GM19395 (cell line): ENCODE data around the gene SHISA9.

Source experiments
- ATAC-seq: cut with Tn5 transposase; IDR thresholded peaks from one replicate; pipeline ENCODE4 v1.9.1; 2021; ENCODE audit warnings: mild to moderate bottlenecking, moderate library complexity; ENCODE audit not compliant: unreplicated experiment

The SHISA9 gene

DNA sequence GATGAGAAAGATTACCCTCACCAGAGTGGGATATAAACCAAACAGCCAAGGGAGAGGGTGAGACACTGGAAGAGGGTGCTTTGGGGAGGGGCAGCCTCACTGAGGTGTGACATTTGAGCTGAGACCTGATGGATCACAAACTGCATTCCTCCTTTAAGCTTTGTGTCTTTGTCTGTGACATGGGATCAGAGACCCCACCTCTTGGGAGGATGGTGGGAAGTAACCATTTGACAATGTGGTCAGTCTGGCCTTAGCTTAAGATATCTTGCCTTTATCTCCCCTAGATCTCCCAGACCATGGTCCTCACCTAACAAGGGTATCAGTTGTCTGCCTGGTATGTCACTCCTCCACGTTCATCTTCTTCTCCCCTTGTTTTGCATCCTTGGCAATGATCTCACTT lies 163.4 kb downstream of the SHISA9 start:
- no peak for ATAC-seq

GRCh38 chr16:13067648-13068047 lies 166.2 kb downstream of the SHISA9 start:
- no peak for ATAC-seq

DNA sequence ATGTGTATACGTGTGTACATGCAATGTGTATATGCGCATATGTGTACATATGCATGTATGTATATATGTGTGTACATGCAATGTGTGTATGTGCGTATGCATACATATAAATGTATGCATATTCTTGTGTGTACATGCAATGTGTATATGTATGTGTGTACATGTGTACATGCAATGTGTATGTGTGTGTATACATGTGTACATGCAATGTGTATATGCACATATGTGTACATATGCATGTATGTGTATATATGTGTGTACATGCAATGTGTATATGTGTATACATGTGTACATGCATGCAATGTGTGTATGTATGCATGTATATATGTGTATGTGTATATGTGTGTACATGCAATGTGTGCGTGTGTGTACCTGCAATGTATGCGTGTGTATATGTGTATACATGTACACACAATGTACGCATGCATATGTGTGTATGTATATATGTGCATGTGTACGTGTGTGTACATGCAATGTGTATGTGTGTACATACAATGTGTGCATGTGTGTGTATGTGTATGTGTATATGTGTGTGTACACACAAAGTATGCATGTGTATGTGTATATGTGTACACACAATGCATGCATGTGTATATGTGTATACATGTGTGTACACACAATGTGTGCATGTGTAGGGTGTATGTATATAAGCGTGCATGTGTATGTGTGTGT lies 167.7 kb downstream of the SHISA9 start:
- ATAC-seq = no peak

- ATAC-seq = no peak
Observed at GRCh38 chr16:13070268-13070667, 168.9 kb downstream of the SHISA9 start.

DNA sequence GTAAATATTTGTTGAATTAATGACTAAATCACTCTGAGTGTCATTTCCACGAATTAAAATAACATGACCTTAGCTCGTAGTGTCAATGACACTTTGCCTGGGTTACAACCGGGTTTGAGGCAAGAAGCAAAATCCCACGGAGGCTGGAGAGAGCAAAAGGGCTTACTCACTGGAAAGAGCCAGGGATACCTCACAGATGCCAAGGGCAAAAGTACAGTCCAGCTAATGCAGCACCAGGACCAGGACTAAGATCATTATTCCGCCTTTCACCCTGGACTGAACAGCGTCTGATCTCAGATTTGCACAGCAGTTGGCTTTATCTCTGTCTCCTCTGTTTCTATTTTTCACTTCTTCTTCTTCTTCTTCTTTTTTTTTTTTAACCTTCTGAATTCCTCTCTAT lies 175.5 kb downstream of the SHISA9 start:
- no peak for ATAC-seq

DNA sequence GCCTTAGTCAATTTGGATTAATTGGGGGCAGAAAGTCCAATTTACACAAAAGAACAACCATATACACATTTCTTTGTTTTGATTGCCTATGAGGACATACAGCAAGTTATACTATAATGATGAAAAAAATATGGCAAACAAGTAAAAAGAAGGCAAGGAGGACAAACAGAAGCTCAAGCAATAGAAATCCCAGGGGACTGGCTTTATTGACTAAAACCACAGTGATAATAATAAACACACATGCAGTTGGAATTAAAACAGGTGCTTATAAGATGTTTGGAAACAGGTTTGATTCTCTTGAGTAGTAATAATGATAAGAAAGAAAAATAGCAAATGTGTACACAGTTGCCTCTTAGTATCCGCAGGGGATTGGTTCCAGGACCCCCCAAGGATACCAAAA lies 176.4 kb downstream of the SHISA9 start:
- no peak for ATAC-seq

DNA sequence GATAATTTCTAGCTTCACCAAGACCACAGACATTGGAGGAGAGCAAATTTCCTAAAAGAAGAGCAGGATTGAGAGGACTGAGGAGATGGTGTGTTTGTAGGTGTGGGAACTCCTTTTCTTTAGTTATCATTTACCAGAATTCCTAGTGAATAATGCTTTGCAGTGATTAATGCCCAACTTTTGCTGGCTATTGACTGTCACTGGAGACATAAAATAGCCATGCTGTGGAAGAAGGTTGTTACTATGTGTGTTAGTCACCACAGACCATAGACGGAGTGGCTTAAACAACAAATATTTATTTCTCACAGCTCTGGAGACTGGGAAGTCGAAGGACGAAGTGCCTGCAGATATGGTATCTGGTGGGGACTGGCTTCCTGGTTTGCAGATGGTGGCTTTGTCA lies 179.1 kb downstream of the SHISA9 start:
- no peak for ATAC-seq

DNA sequence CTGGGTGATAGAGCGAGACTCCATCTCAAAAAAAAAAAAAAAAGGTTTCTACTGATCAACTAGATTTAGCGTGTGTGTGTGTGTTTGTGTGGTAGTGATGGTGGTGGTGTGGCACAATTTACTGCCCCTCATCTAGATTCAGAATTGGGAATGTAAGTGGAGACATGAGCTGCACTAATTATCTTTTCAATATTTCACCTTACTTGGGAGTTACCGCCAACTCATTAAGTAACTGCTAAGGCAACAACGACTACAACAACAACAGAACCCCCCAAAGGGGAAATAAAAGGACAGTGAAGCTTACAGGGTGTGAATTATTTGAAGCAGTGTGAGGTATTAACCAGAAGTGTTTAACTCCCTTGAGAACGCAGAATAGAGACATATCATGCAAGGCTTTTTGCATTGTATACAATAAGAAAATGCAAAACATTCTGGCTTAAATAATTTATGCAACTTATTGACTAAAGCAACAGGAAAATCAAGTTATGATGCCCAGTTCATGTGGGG lies 180.5 kb downstream of the SHISA9 start:
- ATAC-seq = no peak

DNA sequence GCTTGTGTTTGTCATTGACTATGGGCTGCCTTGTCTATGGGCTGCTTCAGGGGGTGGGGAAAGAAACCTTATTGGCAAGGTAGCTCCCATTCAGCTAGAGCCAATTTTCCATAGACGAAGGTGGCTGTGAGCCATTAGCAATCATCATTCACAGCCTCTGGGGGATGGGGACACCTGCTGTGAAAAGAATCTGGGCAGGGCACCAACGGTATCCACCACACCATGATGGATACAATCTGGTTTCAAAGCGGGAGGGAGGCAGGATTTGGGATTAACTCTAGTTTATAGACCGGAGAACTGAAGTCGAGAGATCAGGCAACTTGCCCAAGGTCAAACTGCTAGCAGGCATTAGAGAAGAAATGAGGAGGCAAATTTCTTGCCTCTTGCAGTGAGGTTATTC lies 182.3 kb downstream of the SHISA9 start:
- no peak for ATAC-seq

DNA sequence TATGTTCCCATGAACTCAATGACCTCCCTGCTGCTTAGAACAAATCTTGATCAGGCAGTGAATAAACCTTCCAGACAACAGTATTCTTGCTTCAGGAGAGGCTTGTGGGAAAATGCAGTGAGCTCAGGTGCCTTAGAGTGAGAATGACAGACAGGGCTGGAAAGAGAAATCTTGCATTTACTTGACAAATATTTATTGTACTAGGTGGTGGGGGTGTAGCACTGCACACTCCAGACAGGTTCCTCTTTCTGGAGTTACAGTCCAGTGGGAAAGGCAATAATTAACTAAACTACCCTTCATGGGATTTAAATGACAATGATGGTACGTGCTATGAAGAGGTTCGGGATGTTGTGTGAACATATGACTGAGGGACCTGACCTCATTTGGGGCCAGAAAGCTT lies 182.9 kb downstream of the SHISA9 start:
- ATAC-seq = no peak

GRCh38 chr16:13093661-13094060 lies 192.3 kb downstream of the SHISA9 start:
- ATAC-seq = no peak

DNA sequence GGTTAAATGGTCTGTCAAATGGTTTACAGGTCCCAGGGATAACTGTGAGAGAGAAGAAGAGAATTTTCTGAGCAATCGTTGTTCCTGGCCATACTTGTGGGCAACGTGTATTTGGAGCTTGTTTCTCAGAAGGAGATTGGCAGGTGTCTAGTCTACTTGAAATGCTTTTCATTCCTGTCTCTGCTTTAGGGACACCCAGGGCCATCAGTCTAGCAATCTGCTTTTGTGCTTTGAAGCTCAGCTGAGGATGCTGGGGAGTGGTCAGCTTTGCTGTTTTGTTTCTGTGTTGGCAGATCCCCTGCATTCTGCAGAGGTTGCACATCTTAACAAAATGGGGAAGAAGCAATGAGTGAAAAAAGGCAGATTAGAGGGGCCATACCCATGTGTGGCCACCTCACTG lies 193.7 kb downstream of the SHISA9 start:
- ATAC-seq = no peak

GRCh38 chr16:13098536-13098935 lies 197.1 kb downstream of the SHISA9 start:
- ATAC-seq = no peak

- no peak for ATAC-seq
Observed at GRCh38 chr16:13099822-13100221, 198.4 kb downstream of the SHISA9 start.

DNA sequence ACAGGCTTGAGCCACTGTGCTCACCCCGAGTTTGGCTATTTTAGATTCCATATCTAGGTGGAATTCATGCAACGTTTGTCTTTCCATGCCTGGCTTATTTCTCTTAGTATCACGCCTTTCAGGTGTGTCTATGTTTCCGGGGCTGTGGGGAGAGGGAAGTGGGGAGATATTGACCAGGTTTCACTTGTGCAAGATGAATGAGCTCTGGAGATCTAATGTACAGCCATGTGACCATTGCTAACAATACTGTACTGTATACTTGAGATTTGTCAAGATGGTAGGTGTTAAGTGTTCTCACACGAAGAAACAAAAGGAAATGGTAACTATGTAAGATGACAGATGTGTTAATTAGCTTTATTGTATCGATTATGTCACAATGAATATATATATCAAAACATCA lies 199.6 kb downstream of the SHISA9 start:
- no peak for ATAC-seq

DNA sequence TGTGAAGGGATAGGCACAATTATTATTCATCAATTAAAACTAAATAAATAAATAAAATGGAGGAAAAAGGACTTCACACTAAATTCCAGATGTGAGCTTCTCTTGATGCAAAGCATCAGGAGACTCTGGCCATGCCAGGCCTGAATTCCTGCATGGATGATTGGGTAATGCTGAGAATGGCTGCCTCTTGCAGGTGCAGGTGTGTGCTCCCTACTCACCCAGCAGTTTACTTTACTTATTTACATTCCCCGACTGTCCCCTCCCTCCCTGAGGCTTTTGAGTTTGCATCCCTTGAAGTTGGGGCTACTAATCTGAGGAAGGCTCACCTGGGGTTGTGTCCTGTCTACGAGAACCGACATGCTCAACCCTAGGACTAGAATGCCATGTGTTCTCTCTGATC lies 200.4 kb downstream of the SHISA9 start:
- ATAC-seq = no peak

- no peak for ATAC-seq
Observed at GRCh38 chr16:13102401-13102800, 201.0 kb downstream of the SHISA9 start.

GRCh38 chr16:13103831-13104530 lies 202.6 kb downstream of the SHISA9 start:
- ATAC-seq = no peak

GRCh38 chr16:13104772-13105171 lies 203.4 kb downstream of the SHISA9 start:
- no peak for ATAC-seq

GRCh38 chr16:13105427-13105826 lies 204.0 kb downstream of the SHISA9 start:
- ATAC-seq = no peak

DNA sequence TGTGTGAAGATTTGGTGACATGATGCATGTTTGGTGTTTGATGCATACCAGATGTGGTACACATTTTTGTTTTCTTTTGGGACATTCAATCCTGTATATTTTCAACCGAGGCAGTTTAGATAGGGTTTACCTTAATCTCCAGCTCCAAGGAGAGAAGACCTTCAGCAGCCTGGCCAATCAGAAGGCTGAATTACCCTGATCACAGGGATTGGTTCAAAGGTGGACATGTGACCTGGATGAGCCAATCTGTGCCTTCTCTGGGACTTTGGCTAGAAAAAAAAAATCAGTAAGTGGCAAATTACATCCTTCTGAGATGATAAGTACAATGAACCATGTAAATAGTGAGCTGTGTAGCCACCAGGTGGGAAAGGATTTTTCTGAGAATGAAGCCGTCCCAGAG lies 205.1 kb downstream of the SHISA9 start:
- ATAC-seq = no peak

- ATAC-seq = no peak
Observed at GRCh38 chr16:13108126-13108525, 206.7 kb downstream of the SHISA9 start.

DNA sequence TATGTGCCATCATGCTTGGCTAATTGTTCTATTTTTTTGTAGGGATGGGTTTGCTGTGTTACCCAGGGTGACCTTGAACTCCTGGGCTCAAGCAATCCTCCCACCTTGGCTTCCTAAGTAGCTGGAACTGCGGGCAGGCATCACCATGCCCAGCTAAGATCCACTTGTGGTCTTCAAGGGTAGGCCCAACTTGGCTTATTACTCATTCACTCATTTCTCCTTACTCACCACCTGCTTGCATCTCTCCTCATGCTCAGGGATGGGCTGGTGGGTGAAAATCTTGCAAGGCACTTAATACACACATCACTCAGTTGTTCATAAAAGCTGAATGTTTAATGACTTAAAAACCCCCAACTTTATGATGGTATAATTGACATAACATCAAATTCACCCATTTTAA lies 207.8 kb downstream of the SHISA9 start:
- ATAC-seq = no peak
